IMR-90 (cell line): ENCODE results near the gene INCENP. TPM values are rescaled to one million over a fixed set of nuclear protein-coding genes. Genes with fewer than 3 reads are reported as not detected.

Experiments
- ATAC-seq: fragments of 200-7000 bp; cut with Tn5 transposase; 2 replicates; pipeline ENCODE4 v1.9.1; 2020; ENCODE audit warnings: low read depth, mild to moderate bottlenecking, moderate library complexity
- BruUV-seq: library from RNA; stranded (reverse); fragments of 400-500 nt; replicated peaks from 2 replicates; lab custom pipeline; 2021; lab: Mats Ljungman, UMichigan
- CTCF ChIA-PET: fragments of 300-600 bp; formaldehyde crosslinking; extraction: SDS; loops from one replicate; lab custom pipeline; 2021; ENCODE audit warnings: antibody characterized with exemption; lab: Yijun Ruan, JAX
- POLR2A ChIA-PET: fragments of 300-600 bp; sonication (Branson Sonifier 250); formaldehyde crosslinking; loops from one replicate; lab custom pipeline; 2022; ENCODE audit warnings: antibody characterized with exemption; ENCODE audit not compliant: unreplicated experiment; lab: Charles Lee
- DNase-seq: peaks from one replicate; pipeline ENCODE4 v3.0.0; 2013
- H2AFZ ChIP-seq: replicated peaks from 2 replicates; pipeline ENCODE3; 2013; ENCODE audit warnings: low read length, mild to moderate bottlenecking; ENCODE audit not compliant: poor library complexity
- H2AK5ac ChIP-seq: 2 replicates; pipeline ENCODE4 v1.6.1; 2013; ENCODE audit warnings: low read depth, low read length, inconsistent platforms
- H2AK9ac ChIP-seq: replicated peaks from 2 replicates; pipeline ENCODE3; 2013; ENCODE audit warnings: mild to moderate bottlenecking, low read depth, low read length, moderate library complexity; ENCODE audit not compliant: poor library complexity
- H2BK120ac ChIP-seq: 2 replicates; pipeline ENCODE4 v1.6.1; 2013; ENCODE audit warnings: low read depth, low read length, inconsistent platforms
- H2BK15ac ChIP-seq: 3 replicates; pipeline ENCODE4 v1.6.1; 2013; ENCODE audit warnings: low read depth, low read length, inconsistent platforms
- H2BK20ac ChIP-seq: 2 replicates; pipeline ENCODE4 v1.6.1; 2013; ENCODE audit warnings: low read depth, mild to moderate bottlenecking, inconsistent platforms, low read length, moderate library complexity
- H2BK5ac ChIP-seq: 2 replicates; pipeline ENCODE4 v1.6.1; 2013; ENCODE audit warnings: mild to moderate bottlenecking, low read depth, low read length, inconsistent platforms; ENCODE audit not compliant: poor library complexity, severe bottlenecking
- H3K14ac ChIP-seq: replicated peaks from 2 replicates; pipeline ENCODE4 v1.6.1; 2013; ENCODE audit warnings: low read depth, low read length, inconsistent platforms
- H3K18ac ChIP-seq: 2 replicates; pipeline ENCODE4 v1.6.1; 2013; ENCODE audit warnings: low read depth, low read length, control low read depth
- H3K23ac ChIP-seq: 2 replicates; pipeline ENCODE4 v1.6.1; 2013; ENCODE audit warnings: low read depth, low read length, inconsistent platforms
- H3K27ac ChIP-seq: 2 replicates; pipeline ENCODE4 v1.5.1; 2013; ENCODE audit warnings: mild to moderate bottlenecking, control low read depth, low read length; ENCODE audit not compliant: insufficient read depth
- H3K27me3 ChIP-seq: 2 replicates; pipeline ENCODE4 v1.6.1; 2013; ENCODE audit warnings: low read length; ENCODE audit not compliant: control insufficient read depth, insufficient read depth
- H3K36me3 ChIP-seq: 2 replicates; pipeline ENCODE4 v1.6.1; 2013; ENCODE audit warnings: low read length, mixed read lengths; ENCODE audit not compliant: control insufficient read depth, insufficient read depth
- H3K4ac ChIP-seq: 2 replicates; pipeline ENCODE4 v1.6.1; 2013; ENCODE audit warnings: low read depth, low read length, inconsistent platforms
- H3K4me1 ChIP-seq: 2 replicates; pipeline ENCODE4 v1.6.1; 2013; ENCODE audit warnings: low read length, mixed read lengths; ENCODE audit not compliant: control insufficient read depth, insufficient read depth
- H3K4me2 ChIP-seq: 2 replicates; pipeline ENCODE4 v1.6.1; 2013; ENCODE audit warnings: low read depth, mild to moderate bottlenecking, control low read depth, low read length, moderate library complexity
- H3K4me3 ChIP-seq: 2 replicates; pipeline ENCODE4 v1.5.1; 2013; ENCODE audit warnings: low read depth, mild to moderate bottlenecking, control low read depth, low read length, moderate library complexity; ENCODE audit not compliant: insufficient read depth
- H3K56ac ChIP-seq: 2 replicates; pipeline ENCODE4 v1.6.1; 2013; ENCODE audit warnings: low read length, inconsistent platforms; ENCODE audit not compliant: insufficient read depth; ENCODE audit errors: extremely low read depth
- H3K79me1 ChIP-seq, 2 experiments: 2 replicates each; pipeline ENCODE4 v1.6.1; 2013; ENCODE audit warnings: low read length in 2 of 2, inconsistent platforms in 1 of 2, low read depth in 1 of 2
- H3K9ac ChIP-seq: 2 replicates; pipeline ENCODE4 v1.6.1; 2013; ENCODE audit warnings: low read depth, low read length, control low read depth
- H3K9me1 ChIP-seq: 2 replicates; pipeline ENCODE4 v1.6.1; 2013; ENCODE audit warnings: low read length, inconsistent platforms; ENCODE audit not compliant: insufficient read depth
- H3K9me3 ChIP-seq: 2 replicates; pipeline ENCODE4 v1.6.1; 2013; ENCODE audit warnings: low read length; ENCODE audit not compliant: control insufficient read depth, insufficient read depth
- H4K20me1 ChIP-seq: 2 replicates; pipeline ENCODE4 v1.6.1; 2013; ENCODE audit warnings: low read length, inconsistent platforms; ENCODE audit not compliant: insufficient read depth
- H4K5ac ChIP-seq: 2 replicates; pipeline ENCODE4 v1.6.1; 2013; ENCODE audit warnings: mild to moderate bottlenecking, low read depth, low read length, control low read depth
- H4K8ac ChIP-seq, 2 experiments: 2 replicates each; pipeline ENCODE4 v1.6.1; 2013; ENCODE audit warnings: low read depth in 2 of 2, low read length in 2 of 2, control low read depth in 1 of 2, inconsistent platforms in 1 of 2
- H4K91ac ChIP-seq: 2 replicates; pipeline ENCODE4 v1.6.1; 2013; ENCODE audit warnings: low read depth, low read length, inconsistent platforms; ENCODE audit not compliant: insufficient read depth
- RAD21 ChIP-seq: IDR thresholded peaks from 2 replicates; pipeline ENCODE4 v1.6.1; 2012; ENCODE audit warnings: low read length, improper control_type of control experiment
- WGBS, 2 experiments: methylation state at CpG; one replicate each; pipeline versions ENCODE4 v1.1.5 to v1.1.7; 2013; ENCODE audit warnings: missing lambda C conversion rate in 2 of 2; ENCODE audit not compliant: insufficient read length in 1 of 2; ENCODE audit errors: extremely low coverage in 2 of 2; 5-methylcytosine and 5-hydroxymethylcytosine counted together
- dilution Hi-C: fragments of 300-500 bp; cut with HindIII; formaldehyde crosslinking; loops from one replicate; pipeline ENCODE4 v1.14.3; 2018; ENCODE audit warnings: low sequenced_read_pairs; ENCODE audit not compliant: unreplicated experiment
- in situ Hi-C: fragments of 300-500 bp; cut with MboI; formaldehyde crosslinking; loops from 3 replicates; pipeline ENCODE4 v1.14.3; 2019; ENCODE audit warnings: low sequenced_read_pairs, inconsistent platforms, mixed read lengths
- intact Hi-C: fragments of 100-400 bp; cut with micrococcal nuclease; formaldehyde crosslinking; loops from 2 replicates; pipeline ENCODE4 v1.10.0; 2022
- polyA plus RNA-seq, 3 experiments: library from polyadenylated mRNA; depleted of rRNA; stranded (reverse); fragments of >200 nt; gene quantifications; 2 replicates each; pipeline ENCODE4 v1.2.3, GENCODE V29; 2012; ENCODE audit warnings: low replicate concordance in 1 of 3
- total RNA-seq: library from RNA; depleted of rRNA; stranded (reverse); fragments of >200 nt; gene quantifications from 2 replicates; pipeline ENCODE4 v1.2.3, GENCODE V29; 2012

The INCENP gene
- total and polyA plus RNA-seq, 2 of the 4 experiments (the other 2 are of a cell fraction), result 18.6 to 23.8 TPM

- Histone ChIP-seq H2AFZ (no peak overlapping the region), H3K79me1 (peaks cover 0 to 5% of the 10 kb centered on the region in 2 experiments; a peak in 2 of 4 replicates), H4K8ac (no peak overlapping the region), H3K18ac (no peak overlapping the region), H3K9me1 (no peaks in the 10 kb centered on the region), H3K9ac (no peak overlapping the region), H3K27ac (no peak overlapping the region), H2BK20ac (no peak overlapping the region), H3K4me2 (no peak overlapping the region), H4K5ac (no peak overlapping the region), H4K91ac (no peak overlapping the region), H3K36me3 (peaks cover 46% of the 10 kb centered on the region), H2AK5ac (no peak overlapping the region), H3K56ac (no peak overlapping the region), H2BK5ac (no peak overlapping the region), H3K4ac (no peak overlapping the region), H3K4me1 (no peaks in the 10 kb centered on the region), H3K23ac (no peak overlapping the region), H2AK9ac (no peak overlapping the region), H3K27me3 (no peaks in the 10 kb centered on the region), H4K20me1 (0 out of 2 replicates have a peak, but pooled peaks cover 4% of the 10 kb centered on the region), H2BK15ac (no peak overlapping the region), H3K14ac (no peak overlapping the region), H2BK120ac (no peak overlapping the region), H3K9me3 (no peaks in the 10 kb centered on the region), H3K4me3 (no peak overlapping the region)
- ChIA-PET CTCF (no interaction called here), POLR2A (no interaction called here)
- ATAC-seq (no peak), DNase-seq (no peak)
- no TSS peak for BruUV-seq
- intact Hi-C loops, result no loop called here
- dilution Hi-C loops, result no loop called here
- 95% methylated on average over 3 of the region's 10 CpGs; no CpG with 5 or more reads in 1 of the 2 experiments for WGBS, 2 experiments
- no peak for TF ChIP-seq RAD21
- in situ Hi-C loops, result no loop called here
Observed at GRCh38 chr11:62150887-62151736, 27.3 kb downstream of the INCENP start.
